GM13976 (cell line): ENCODE measurements around the gene ICA1.

Experiments
- DNase-seq: peaks from one replicate; pipeline ENCODE4 v3.0.0; 2012; ENCODE audit warnings: low spot score
- in situ Hi-C: fragments of 300-500 bp; cut with MboI; formaldehyde crosslinking; loops from one replicate; pipeline ENCODE4 v1.12.0; 2022; ENCODE audit warnings: low sequenced_read_pairs, mixed read lengths, inconsistent platforms; ENCODE audit not compliant: unreplicated experiment
- TF ChIP-seq, protein P1 (sequence below): IDR thresholded peaks from 2 replicates; pipeline ENCODE4 v1.5.1; 2012; ENCODE audit warnings: borderline replicate concordance, mild to moderate bottlenecking; ENCODE audit not compliant: insufficient read depth; ENCODE audit errors: extremely low read depth, missing control alignments, control extremely low read depth

The ICA1 gene

DNA sequence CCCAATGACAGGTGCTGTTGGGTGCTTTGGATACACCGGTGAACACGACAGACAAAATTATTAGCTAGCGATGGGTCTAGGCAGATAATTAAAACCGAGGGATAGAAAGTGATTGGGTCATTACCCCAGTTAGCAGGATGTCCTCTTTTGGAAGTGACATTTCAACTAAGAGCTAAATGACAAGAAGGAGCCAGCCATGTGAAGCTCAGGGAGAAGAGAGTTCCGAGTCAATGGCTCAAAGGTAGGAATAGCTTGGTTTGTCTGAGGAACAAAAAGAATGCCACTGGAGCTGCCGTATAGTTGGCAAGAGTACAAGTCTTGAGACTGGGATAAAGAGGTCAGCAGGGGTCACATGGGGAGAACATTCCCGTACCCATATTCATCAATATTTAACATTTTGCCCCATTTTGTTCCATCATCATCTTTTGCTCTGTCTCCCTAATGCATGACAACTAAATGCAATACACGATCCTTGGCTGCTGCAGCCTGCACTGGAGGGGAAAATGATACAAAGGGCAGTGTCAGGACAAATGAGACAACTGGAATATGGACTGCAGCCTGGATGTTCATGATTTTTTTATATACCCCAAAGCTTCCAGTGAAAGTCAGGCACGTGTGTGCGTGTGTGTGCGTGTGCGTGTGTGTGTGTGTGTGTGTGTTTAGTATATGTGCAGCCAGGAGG, 115.7 kb downstream of the ICA1 start:
- in situ Hi-C loops = no loop called here
- TF ChIP-seq, protein P1, sequence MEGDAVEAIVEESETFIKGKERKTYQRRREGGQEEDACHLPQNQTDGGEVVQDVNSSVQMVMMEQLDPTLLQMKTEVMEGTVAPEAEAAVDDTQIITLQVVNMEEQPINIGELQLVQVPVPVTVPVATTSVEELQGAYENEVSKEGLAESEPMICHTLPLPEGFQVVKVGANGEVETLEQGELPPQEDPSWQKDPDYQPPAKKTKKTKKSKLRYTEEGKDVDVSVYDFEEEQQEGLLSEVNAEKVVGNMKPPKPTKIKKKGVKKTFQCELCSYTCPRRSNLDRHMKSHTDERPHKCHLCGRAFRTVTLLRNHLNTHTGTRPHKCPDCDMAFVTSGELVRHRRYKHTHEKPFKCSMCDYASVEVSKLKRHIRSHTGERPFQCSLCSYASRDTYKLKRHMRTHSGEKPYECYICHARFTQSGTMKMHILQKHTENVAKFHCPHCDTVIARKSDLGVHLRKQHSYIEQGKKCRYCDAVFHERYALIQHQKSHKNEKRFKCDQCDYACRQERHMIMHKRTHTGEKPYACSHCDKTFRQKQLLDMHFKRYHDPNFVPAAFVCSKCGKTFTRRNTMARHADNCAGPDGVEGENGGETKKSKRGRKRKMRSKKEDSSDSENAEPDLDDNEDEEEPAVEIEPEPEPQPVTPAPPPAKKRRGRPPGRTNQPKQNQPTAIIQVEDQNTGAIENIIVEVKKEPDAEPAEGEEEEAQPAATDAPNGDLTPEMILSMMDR = no peak
- no peak for DNase-seq

DNA sequence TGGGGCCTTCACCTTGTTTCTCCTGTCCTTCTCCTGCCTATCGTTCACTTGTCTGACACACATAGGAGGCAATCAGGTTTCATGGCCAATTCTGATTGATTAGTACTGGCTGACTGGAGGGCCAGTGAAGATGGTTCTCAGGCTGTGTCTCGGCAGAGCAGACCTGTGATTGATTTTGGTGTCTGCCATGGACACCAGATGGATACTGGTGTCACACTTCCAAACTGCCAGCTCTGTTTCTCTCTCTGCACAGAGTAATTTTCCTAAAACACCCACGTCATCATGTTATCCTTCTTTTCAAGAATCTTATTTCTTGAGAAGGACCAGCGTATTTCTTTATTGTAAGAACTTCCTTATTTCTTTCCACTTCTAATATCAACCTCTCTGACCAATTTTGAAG, 117.1 kb downstream of the ICA1 start:
- in situ Hi-C loops = no loop called here
- TF ChIP-seq, protein P1 = no peak
- DNase-seq = no peak

DNA sequence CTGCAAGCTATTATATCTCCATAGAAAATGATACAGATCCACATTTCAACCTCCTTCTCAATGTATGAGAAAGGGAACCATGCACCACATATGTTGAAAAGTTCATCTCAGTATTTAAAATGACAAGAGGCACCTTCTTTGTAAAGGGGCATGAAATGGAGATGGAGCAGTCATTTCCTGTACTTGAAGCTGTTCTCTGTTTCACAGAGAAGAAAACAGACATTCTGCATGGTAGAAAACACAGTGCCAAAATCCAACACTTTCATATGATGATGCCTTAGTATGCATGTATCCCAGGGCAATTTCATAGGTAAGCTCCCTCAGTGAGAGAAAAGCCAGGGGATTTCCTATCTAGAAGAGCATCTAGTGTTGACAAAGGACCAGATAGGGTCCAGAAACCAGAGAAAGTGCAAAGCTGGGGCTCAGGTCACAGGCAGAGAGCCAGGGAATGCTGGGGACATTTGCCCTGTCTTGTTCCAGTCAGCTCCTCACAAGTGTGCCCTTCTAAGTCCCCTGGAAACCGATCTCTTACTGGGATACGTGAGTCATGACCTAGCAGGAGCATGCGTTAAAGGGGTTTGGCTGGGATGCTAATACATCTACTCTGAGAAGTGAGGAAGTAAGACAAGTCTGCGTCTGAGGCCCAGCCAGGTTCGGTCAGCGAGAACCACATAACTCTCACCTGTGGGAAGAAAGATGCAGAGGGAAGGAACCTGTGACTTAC, 118.7 kb downstream of the ICA1 start:
- TF ChIP-seq, protein P1 = no peak
- DNase-seq = no peak
- in situ Hi-C loops = no loop called here

DNA sequence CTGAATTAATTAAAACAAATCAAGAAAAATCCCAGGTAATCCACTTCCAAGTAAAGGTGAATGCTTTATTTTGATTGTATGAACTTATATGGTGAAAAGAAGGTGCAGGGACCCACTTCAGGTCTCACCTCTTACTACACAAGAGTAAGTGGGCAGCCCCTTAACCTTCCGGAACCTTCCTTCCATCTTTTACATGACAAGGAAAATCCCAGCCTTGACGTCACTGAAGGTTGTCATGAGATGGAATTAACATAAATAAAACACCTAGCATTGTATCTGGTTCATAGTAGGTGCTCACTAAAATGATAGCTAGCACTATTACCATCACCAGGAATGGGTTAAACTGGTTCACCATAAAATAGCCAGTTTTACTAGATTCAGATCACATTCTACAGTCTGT, 119.5 kb downstream of the ICA1 start:
- DNase-seq = no peak
- in situ Hi-C loops = no loop called here
- TF ChIP-seq, protein P1 = no peak

DNA sequence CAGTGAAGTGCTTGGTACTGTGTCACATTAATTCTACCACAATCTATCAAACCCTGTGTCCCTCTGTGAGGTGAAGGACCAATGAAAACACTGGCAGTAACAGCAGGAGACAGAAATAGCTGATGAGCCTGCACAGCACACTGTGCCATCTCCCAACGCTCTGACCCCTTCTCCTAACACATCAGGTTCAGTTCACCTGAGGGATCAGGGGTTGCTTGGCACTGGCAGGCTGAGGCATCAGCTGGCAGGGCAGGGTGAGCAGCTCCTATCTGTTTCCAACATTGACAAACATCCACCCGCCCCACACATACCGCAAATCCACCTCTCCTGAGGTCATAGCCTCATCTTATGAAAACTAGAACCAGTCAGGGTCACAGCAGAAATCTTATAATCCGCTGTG, 120.9 kb downstream of the ICA1 start:
- TF ChIP-seq, protein P1 = no peak
- DNase-seq = no peak
- in situ Hi-C loops = no loop called here

DNA sequence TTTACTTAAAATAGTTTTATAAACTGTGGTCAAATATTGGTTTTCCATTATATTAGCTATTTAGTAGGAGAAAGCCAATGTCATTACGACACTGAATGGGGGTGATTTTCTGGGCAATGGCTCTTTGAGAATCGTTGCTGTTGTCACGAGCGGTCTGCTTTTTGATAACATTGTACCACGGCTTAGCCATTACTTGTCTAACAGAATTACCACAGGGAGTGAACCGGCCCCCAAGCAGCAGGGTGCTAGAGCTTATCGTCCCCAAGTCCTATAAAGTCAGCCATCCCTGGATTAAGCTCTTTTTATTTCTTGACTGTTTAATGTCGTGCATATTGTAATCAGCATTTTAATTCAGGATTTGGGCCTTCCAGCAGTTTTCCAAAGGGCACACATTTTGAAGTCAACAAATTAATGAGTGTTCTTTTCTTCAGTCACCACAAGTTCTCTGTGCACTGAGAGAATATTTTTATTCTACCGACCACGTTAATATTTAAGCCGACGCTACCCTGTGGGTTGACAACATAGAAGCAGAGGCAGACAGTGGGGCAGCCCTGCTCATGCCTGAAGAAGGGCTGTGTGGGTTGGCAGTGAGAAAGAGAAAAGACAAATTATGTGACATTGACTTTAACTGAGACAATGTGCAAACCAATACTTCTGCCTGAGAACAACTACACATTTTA, 125.8 kb downstream of the ICA1 start:
- in situ Hi-C loops = no loop called here
- DNase-seq = no peak
- TF ChIP-seq, protein P1 = no peak
